ENCODE data around the gene ITFG1.

ITFG1 gene

DNA sequence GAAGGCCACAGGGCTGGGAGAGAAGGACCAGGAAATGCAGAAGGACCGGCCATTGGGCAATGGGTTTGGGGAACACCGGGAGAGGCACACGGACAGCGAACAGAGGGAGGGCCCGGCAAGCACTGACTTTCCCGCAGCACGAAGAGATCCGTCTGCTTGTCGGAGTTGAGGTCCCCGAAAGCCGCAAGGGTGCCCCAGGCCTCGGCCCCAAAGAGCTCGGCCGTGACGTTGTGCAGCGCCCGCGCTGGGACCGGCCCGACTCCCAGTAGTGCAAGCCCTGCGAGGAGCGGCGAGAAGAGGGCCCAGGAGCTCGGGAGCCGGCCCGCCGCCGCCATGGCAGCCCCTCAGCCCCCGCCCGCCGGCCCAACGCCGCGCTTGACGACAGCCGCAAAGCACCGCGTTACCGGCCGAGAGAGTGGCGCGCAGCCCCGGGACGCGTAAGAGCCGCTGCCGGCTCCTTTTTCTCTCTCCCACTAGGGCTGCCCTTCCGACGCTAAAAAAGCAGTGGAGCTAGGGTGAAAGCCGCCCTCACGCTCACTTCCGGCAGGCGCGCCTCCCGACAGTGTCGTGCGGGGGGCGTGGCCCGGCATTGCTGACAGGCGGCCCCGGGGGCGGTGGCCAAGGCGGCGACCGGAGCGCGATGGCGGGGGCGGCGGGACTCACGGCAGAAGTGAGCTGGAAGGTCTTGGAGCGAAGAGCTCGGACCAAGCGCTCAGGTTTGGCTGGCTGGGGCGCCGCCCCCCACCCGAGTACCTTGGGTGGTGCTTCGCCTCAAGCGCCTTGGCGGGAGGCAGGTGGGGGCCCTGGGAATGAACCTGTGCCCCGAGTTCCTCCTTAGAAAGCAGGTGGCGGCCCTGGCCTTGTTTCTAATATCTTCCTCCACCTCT is at the start of gene ITFG1, which contains the start of gene PHKB (continued):
- TF ChIP-seq ZNF24 (tag by site-specific recombination; IDR thresholded peaks at IDR 0.05): no peak
- no peak for TF ChIP-seq ZNF2 (tag by site-specific recombination; IDR thresholded peaks at IDR 0.05)
- no peak for TF ChIP-seq ZEB2 (tag by site-specific recombination; IDR thresholded peaks at IDR 0.05)
- TF ChIP-seq, protein P1, sequence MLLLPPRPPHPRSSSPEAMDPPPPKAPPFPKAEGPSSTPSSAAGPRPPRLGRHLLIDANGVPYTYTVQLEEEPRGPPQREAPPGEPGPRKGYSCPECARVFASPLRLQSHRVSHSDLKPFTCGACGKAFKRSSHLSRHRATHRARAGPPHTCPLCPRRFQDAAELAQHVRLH (tag by site-specific recombination; IDR thresholded peaks at IDR 0.05): no peak
- TF ChIP-seq ZNF624 (tag by site-specific recombination; IDR thresholded peaks at IDR 0.05): no peak
- TF ChIP-seq ZNF530 (tag by site-specific recombination; IDR thresholded peaks at IDR 0.05; ENCODE audit: low read depth): no peak
- 0 out of 2 replicates have a peak, but pooled peaks have one; percentile 45 for TF ChIP-seq ZNF391 (tag by site-specific recombination; IDR thresholded peaks at IDR 0.05; ENCODE audit: borderline replicate concordance, low read depth)
- peak; percentile 57 for TF ChIP-seq ZXDB (tag by site-specific recombination; IDR thresholded peaks at IDR 0.05)
- TF ChIP-seq ZNF830 (tag by site-specific recombination; IDR thresholded peaks at IDR 0.05; ENCODE audit: low read depth): no peak
- TF ChIP-seq SP3 (tag by site-specific recombination; IDR thresholded peaks at IDR 0.05): peak; percentile 92
- TF ChIP-seq, protein P2, sequence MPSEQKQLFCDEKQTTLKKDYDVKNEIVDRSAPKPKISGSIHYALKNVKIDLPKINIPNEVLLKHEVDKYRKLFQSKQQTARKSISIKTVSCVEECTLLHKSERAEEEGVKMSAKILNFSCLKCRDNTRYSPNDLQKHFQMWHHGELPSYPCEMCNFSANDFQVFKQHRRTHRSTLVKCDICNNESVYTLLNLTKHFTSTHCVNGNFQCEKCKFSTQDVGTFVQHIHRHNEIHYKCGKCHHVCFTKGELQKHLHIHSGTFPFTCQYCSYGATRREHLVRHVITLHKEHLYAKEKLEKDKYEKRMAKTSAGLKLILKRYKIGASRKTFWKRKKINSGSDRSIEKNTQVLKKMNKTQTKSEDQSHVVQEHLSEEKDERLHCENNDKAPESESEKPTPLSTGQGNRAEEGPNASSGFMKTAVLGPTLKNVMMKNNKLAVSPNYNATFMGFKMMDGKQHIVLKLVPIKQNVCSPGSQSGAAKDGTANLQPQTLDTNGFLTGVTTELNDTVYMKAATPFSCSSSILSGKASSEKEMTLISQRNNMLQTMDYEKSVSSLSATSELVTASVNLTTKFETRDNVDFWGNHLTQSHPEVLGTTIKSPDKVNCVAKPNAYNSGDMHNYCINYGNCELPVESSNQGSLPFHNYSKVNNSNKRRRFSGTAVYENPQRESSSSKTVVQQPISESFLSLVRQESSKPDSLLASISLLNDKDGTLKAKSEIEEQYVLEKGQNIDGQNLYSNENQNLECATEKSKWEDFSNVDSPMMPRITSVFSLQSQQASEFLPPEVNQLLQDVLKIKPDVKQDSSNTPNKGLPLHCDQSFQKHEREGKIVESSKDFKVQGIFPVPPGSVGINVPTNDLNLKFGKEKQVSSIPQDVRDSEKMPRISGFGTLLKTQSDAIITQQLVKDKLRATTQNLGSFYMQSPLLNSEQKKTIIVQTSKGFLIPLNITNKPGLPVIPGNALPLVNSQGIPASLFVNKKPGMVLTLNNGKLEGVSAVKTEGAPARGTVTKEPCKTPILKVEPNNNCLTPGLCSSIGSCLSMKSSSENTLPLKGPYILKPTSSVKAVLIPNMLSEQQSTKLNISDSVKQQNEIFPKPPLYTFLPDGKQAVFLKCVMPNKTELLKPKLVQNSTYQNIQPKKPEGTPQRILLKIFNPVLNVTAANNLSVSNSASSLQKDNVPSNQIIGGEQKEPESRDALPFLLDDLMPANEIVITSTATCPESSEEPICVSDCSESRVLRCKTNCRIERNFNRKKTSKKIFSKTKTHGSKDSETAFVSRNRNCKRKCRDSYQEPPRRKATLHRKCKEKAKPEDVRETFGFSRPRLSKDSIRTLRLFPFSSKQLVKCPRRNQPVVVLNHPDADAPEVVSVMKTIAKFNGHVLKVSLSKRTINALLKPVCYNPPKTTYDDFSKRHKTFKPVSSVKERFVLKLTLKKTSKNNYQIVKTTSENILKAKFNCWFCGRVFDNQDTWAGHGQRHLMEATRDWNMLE (tag by site-specific recombination; conservative IDR thresholded peaks at IDR 0.05; ENCODE audit: low read depth): 0 out of 2 replicates have a peak, but pooled peaks have one; percentile 34
- TF ChIP-seq ZNF433 (tag by site-specific recombination; IDR thresholded peaks at IDR 0.05; ENCODE audit: low read depth): no peak
- peak; percentile 96 for TF ChIP-seq KLF9 (tag by site-specific recombination; IDR thresholded peaks at IDR 0.05; ENCODE audit: low read depth)
- TF ChIP-seq FEZF1 (tag by site-specific recombination; IDR thresholded peaks at IDR 0.05): no peak
- TF ChIP-seq, protein P3, sequence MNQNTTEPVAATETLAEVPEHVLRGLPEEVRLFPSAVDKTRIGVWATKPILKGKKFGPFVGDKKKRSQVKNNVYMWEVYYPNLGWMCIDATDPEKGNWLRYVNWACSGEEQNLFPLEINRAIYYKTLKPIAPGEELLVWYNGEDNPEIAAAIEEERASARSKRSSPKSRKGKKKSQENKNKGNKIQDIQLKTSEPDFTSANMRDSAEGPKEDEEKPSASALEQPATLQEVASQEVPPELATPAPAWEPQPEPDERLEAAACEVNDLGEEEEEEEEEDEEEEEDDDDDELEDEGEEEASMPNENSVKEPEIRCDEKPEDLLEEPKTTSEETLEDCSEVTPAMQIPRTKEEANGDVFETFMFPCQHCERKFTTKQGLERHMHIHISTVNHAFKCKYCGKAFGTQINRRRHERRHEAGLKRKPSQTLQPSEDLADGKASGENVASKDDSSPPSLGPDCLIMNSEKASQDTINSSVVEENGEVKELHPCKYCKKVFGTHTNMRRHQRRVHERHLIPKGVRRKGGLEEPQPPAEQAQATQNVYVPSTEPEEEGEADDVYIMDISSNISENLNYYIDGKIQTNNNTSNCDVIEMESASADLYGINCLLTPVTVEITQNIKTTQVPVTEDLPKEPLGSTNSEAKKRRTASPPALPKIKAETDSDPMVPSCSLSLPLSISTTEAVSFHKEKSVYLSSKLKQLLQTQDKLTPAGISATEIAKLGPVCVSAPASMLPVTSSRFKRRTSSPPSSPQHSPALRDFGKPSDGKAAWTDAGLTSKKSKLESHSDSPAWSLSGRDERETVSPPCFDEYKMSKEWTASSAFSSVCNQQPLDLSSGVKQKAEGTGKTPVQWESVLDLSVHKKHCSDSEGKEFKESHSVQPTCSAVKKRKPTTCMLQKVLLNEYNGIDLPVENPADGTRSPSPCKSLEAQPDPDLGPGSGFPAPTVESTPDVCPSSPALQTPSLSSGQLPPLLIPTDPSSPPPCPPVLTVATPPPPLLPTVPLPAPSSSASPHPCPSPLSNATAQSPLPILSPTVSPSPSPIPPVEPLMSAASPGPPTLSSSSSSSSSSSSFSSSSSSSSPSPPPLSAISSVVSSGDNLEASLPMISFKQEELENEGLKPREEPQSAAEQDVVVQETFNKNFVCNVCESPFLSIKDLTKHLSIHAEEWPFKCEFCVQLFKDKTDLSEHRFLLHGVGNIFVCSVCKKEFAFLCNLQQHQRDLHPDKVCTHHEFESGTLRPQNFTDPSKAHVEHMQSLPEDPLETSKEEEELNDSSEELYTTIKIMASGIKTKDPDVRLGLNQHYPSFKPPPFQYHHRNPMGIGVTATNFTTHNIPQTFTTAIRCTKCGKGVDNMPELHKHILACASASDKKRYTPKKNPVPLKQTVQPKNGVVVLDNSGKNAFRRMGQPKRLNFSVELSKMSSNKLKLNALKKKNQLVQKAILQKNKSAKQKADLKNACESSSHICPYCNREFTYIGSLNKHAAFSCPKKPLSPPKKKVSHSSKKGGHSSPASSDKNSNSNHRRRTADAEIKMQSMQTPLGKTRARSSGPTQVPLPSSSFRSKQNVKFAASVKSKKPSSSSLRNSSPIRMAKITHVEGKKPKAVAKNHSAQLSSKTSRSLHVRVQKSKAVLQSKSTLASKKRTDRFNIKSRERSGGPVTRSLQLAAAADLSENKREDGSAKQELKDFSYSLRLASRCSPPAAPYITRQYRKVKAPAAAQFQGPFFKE (tag by site-specific recombination; IDR thresholded peaks at IDR 0.05; ENCODE audit: borderline replicate concordance): no peak
- no peak for TF ChIP-seq ZNF23 (tag by site-specific recombination; IDR thresholded peaks at IDR 0.05; ENCODE audit: borderline replicate concordance)
- TF ChIP-seq ZNF423 (tag by site-specific recombination; IDR thresholded peaks at IDR 0.05): no peak
- TF ChIP-seq, protein P4, sequence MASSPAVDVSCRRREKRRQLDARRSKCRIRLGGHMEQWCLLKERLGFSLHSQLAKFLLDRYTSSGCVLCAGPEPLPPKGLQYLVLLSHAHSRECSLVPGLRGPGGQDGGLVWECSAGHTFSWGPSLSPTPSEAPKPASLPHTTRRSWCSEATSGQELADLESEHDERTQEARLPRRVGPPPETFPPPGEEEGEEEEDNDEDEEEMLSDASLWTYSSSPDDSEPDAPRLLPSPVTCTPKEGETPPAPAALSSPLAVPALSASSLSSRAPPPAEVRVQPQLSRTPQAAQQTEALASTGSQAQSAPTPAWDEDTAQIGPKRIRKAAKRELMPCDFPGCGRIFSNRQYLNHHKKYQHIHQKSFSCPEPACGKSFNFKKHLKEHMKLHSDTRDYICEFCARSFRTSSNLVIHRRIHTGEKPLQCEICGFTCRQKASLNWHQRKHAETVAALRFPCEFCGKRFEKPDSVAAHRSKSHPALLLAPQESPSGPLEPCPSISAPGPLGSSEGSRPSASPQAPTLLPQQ (tag by site-specific recombination; IDR thresholded peaks at IDR 0.05): 0 out of 2 replicates have a peak, but pooled peaks have one; percentile 50
- TF ChIP-seq, protein P5, sequence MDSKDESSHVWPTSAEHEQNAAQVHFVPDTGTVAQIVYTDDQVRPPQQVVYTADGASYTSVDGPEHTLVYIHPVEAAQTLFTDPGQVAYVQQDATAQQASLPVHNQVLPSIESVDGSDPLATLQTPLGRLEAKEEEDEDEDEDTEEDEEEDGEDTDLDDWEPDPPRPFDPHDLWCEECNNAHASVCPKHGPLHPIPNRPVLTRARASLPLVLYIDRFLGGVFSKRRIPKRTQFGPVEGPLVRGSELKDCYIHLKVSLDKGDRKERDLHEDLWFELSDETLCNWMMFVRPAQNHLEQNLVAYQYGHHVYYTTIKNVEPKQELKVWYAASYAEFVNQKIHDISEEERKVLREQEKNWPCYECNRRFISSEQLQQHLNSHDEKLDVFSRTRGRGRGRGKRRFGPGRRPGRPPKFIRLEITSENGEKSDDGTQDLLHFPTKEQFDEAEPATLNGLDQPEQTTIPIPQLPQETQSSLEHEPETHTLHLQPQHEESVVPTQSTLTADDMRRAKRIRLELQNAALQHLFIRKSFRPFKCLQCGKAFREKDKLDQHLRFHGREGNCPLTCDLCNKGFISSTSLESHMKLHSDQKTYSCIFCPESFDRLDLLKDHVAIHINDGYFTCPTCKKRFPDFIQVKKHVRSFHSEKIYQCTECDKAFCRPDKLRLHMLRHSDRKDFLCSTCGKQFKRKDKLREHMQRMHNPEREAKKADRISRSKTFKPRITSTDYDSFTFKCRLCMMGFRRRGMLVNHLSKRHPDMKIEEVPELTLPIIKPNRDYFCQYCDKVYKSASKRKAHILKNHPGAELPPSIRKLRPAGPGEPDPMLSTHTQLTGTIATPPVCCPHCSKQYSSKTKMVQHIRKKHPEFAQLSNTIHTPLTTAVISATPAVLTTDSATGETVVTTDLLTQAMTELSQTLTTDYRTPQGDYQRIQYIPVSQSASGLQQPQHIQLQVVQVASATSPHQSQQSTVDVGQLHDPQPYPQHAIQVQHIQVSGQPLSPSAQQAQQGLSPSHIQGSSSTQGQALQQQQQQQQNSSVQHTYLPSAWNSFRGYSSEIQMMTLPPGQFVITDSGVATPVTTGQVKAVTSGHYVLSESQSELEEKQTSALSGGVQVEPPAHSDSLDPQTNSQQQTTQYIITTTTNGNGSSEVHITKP (tag by site-specific recombination; IDR thresholded peaks at IDR 0.05): 0 out of 2 replicates have a peak, but pooled peaks have one; percentile 15
- TF ChIP-seq TCF7L2 (IDR thresholded peaks at IDR 0.05; ENCODE audit: borderline replicate concordance, low read depth, low read length): no peak

Data from HEK293 (cell line).